HG02678 (cell line): Measurements from ENCODE around the gene CTNNA3.

ENCODE experiments used
- ATAC-seq: cut with Tn5 transposase; IDR thresholded peaks from one replicate; pipeline ENCODE4 v1.9.1; 2021; ENCODE audit warnings: mild to moderate bottlenecking, moderate library complexity; ENCODE audit not compliant: unreplicated experiment

Gene CTNNA3

GRCh38 chr10:66717231-66717981 is 978.6 kb downstream of the CTNNA3 start:
- no peak for ATAC-seq

- no peak for ATAC-seq
Measured at GRCh38 chr10:66714741-66715140, 981.3 kb downstream of the CTNNA3 start.

GRCh38 chr10:66713387-66713786 is 982.6 kb downstream of the CTNNA3 start:
- no peak for ATAC-seq

- ATAC-seq = no peak
Measured at GRCh38 chr10:66698069-66698468, 997.9 kb downstream of the CTNNA3 start.

- no peak for ATAC-seq
Measured at GRCh38 chr10:66695046-66695445, 1000.9 kb downstream of the CTNNA3 start.

GRCh38 chr10:66684581-66684980 is 1011.4 kb downstream of the CTNNA3 start:
- no peak for ATAC-seq

- no peak for ATAC-seq
Measured at GRCh38 chr10:66680886-66681285, 1015.1 kb downstream of the CTNNA3 start.

GRCh38 chr10:66678521-66678920 is 1017.5 kb downstream of the CTNNA3 start:
- no peak for ATAC-seq

GRCh38 chr10:66673071-66673470 is 1022.9 kb downstream of the CTNNA3 start:
- ATAC-seq = no peak

- ATAC-seq = no peak
Measured at GRCh38 chr10:66671562-66671961, 1024.4 kb downstream of the CTNNA3 start.

- no peak for ATAC-seq
Measured at GRCh38 chr10:66671064-66671463, 1024.9 kb downstream of the CTNNA3 start.

GRCh38 chr10:66656499-66656898 is 1039.5 kb downstream of the CTNNA3 start:
- no peak for ATAC-seq

- ATAC-seq = no peak
Measured at GRCh38 chr10:66654861-66655260, 1041.1 kb downstream of the CTNNA3 start.

- ATAC-seq = no peak
Measured at GRCh38 chr10:66651308-66652082, 1044.5 kb downstream of the CTNNA3 start.

GRCh38 chr10:66649626-66650025 is 1046.4 kb downstream of the CTNNA3 start:
- ATAC-seq = no peak

- ATAC-seq = no peak
Measured at GRCh38 chr10:66642217-66642616, 1053.8 kb downstream of the CTNNA3 start.

GRCh38 chr10:66639371-66639770 is 1056.6 kb downstream of the CTNNA3 start:
- ATAC-seq = no peak

GRCh38 chr10:66637273-66638036 is 1058.5 kb downstream of the CTNNA3 start:
- ATAC-seq = no peak

- no peak for ATAC-seq
Measured at GRCh38 chr10:66629996-66630395, 1066.0 kb downstream of the CTNNA3 start.

GRCh38 chr10:66627156-66627555 is 1068.8 kb downstream of the CTNNA3 start:
- no peak for ATAC-seq
